BE2C (cell line): ENCODE results near the gene NPEPL1.

Source experiments
- DNase-seq: peaks from one replicate; pipeline ENCODE4 v3.0.0-alpha.2; 2020
- H3K27me3 ChIP-seq: fragments of 250-450 bp; sonication (Bioruptor Pico); 2 replicates; pipeline ENCODE4 v1.5.1; 2020; ENCODE audit warnings: mild to moderate bottlenecking
- H3K36me3 ChIP-seq: fragments of 250-450 bp; sonication (Bioruptor Pico); 2 replicates; pipeline ENCODE4 v1.5.1; 2020; ENCODE audit warnings: mild to moderate bottlenecking
- H3K4me1 ChIP-seq: fragments of 250-450 bp; sonication (Bioruptor Pico); 2 replicates; pipeline ENCODE4 v1.5.1; 2020
- H3K4me3 ChIP-seq: 2 replicates; pipeline ENCODE4 v1.5.1; 2011; ENCODE audit warnings: low read depth, low read length
- H3K9me3 ChIP-seq: fragments of 250-450 bp; sonication (Bioruptor Pico); 2 replicates; pipeline ENCODE4 v1.5.1; 2020
- TF ChIP-seq, protein P1 (sequence below): IDR thresholded peaks from 2 replicates; pipeline ENCODE4 v1.5.1; 2012; ENCODE audit warnings: mild to moderate bottlenecking, low read depth, low read length

NPEPL1 gene

DNA sequence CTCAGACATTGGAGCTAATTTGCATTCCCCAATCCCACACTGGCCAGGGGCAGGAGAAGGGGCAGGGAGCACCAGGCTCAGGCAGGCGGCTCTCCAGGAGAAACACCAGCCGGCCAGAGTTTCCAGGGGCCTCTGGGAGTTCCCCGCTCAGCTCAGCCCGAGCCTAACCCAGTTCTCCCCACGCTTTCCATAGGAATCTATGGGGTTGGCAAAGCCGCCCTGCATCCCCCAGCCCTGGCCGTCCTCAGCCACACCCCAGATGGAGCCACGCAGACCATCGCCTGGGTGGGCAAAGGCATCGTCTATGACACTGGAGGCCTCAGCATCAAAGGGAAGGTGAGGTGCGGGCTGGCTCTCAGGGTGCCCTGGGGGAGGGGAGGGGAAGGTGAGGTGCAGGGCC, 8.2 kb downstream of the NPEPL1 start:
- Histone ChIP-seq H3K4me3 (no peak overlapping the region), H3K36me3 (peaks cover 4% of the 10 kb centered on the region; the same call in 1 of the 2 replicates), H3K4me1 (peaks cover 3% of the 10 kb centered on the region; the same call in 1 of the 2 replicates), H3K9me3 (no peaks in the 10 kb centered on the region), H3K27me3 (no peaks in the 10 kb centered on the region)
- TF ChIP-seq, protein P1, sequence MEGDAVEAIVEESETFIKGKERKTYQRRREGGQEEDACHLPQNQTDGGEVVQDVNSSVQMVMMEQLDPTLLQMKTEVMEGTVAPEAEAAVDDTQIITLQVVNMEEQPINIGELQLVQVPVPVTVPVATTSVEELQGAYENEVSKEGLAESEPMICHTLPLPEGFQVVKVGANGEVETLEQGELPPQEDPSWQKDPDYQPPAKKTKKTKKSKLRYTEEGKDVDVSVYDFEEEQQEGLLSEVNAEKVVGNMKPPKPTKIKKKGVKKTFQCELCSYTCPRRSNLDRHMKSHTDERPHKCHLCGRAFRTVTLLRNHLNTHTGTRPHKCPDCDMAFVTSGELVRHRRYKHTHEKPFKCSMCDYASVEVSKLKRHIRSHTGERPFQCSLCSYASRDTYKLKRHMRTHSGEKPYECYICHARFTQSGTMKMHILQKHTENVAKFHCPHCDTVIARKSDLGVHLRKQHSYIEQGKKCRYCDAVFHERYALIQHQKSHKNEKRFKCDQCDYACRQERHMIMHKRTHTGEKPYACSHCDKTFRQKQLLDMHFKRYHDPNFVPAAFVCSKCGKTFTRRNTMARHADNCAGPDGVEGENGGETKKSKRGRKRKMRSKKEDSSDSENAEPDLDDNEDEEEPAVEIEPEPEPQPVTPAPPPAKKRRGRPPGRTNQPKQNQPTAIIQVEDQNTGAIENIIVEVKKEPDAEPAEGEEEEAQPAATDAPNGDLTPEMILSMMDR: no peak
- no peak for DNase-seq

GRCh38 chr20:58701431-58702160, 9.0 kb downstream of the NPEPL1 start:
- peaks cover 4% of the 10 kb centered on the region; the same call in 1 of the 2 replicates for H3K36me3 ChIP-seq
- TF ChIP-seq, protein P1: no peak

DNA sequence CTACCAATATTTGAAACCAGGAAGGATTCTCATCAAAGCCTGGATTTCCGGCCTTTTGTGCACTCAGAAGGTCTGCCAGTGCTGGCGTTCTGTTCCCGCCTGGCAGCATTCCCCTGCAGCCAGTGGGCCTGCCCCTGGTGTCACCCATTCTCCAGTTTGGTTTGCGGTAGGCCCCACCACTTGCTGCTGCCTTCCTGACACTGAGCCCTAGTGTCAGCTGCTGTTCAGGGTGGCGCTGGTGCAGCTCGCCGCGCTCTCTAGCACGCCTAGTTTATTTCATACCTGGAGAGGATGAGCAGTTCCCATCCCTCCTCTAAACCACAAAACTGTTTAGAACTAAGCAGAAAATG, 9.5 kb downstream of the NPEPL1 start:
- TF ChIP-seq, protein P1: no peak
- H3K36me3 ChIP-seq: peaks cover 4% of the 10 kb centered on the region; the same call in 1 of the 2 replicates

More at GRCh38 chr20:58701431-58702160, 9.0 kb downstream of the NPEPL1 start:
- Histone ChIP-seq H3K4me3 (no peak overlapping the region), H3K4me1 (peaks cover 3% of the 10 kb centered on the region; the same call in 1 of the 2 replicates), H3K27me3 (no peaks in the 10 kb centered on the region), H3K9me3 (no peaks in the 10 kb centered on the region)
- no peak for DNase-seq

GRCh38 chr20:58702859-58703648, 10.5 kb downstream of the NPEPL1 start:
- Histone ChIP-seq H3K27me3 (no peaks in the 10 kb centered on the region), H3K36me3 (peaks cover 4% of the 10 kb centered on the region; the same call in 1 of the 2 replicates), H3K9me3 (no peaks in the 10 kb centered on the region), H3K4me3 (no peak overlapping the region), H3K4me1 (peaks cover 3% of the 10 kb centered on the region; the same call in 1 of the 2 replicates)
- TF ChIP-seq, protein P1: peak; percentile 37
- no peak for DNase-seq

More for the DNA sequence above, 9.5 kb downstream of the NPEPL1 start:
- Histone ChIP-seq H3K27me3 (no peaks in the 10 kb centered on the region), H3K4me3 (no peak overlapping the region), H3K4me1 (peaks cover 3% of the 10 kb centered on the region; the same call in 1 of the 2 replicates), H3K9me3 (no peaks in the 10 kb centered on the region)
- DNase-seq: no peak

DNA sequence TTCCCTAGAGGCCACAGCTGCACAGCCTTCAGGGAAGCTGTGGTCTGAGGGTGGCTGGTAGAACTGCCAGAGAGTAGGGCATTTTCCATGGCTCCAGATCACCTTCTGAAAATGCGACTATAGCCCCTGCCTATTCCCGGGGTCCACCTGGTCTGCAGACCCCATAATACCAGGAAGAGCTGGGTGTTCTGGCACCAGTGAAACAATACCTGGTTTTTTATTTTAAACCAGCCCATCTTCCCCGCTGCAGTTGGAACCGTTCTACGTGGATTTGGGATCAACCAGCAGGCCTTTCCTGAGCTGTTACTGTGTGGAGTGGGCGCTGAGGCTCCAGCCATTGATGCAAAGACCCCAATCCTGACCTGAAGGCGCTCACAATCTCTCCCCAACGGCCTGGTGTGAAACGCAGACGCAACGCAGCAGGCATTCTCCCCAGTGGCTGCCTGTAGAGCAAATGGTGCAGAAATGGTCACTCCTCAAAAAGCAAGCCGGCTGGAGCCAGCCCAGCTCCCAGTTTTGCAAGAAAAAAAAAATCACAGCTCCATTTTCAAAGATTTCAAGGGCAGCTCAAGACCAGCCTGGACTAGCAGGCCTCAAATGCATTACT, 11.3 kb downstream of the NPEPL1 start:
- Histone ChIP-seq H3K9me3 (no peaks in the 10 kb centered on the region), H3K27me3 (no peaks in the 10 kb centered on the region), H3K4me1 (peaks cover 3% of the 10 kb centered on the region; the same call in 1 of the 2 replicates), H3K36me3 (peaks cover 4% of the 10 kb centered on the region; the same call in 1 of the 2 replicates), H3K4me3 (no peak overlapping the region)
- TF ChIP-seq, protein P1: no peak
- DNase-seq: no peak
